GOT3 (cell line): ENCODE results near the gene UPF1.

ENCODE experiments used
- DNase-seq: peaks from one replicate; lab custom pipeline; 2025; ENCODE audit warnings: mixed read lengths; lab: John Stamatoyannopoulos, UW

The UPF1 gene

GRCh38 chr19:18831524-18832305 is at the start of gene UPF1:
Gene UPF1, plus strand, starts transcription at chr19:18831959. Its CDS starts 251 bp downstream, at chr19:18832210.
- DNase-seq = peak; percentile 74

GRCh38 chr19:18782559-18783225 is 49.1 kb upstream of the UPF1 start:
- no peak for DNase-seq

- DNase-seq = no peak
Observed at GRCh38 chr19:18783958-18784785, 47.6 kb upstream of the UPF1 start.

- DNase-seq = no peak
Observed at GRCh38 chr19:18784786-18785120, 47.0 kb upstream of the UPF1 start.

GRCh38 chr19:18785179-18786124 is 46.3 kb upstream of the UPF1 start:
- DNase-seq = no peak

DNA sequence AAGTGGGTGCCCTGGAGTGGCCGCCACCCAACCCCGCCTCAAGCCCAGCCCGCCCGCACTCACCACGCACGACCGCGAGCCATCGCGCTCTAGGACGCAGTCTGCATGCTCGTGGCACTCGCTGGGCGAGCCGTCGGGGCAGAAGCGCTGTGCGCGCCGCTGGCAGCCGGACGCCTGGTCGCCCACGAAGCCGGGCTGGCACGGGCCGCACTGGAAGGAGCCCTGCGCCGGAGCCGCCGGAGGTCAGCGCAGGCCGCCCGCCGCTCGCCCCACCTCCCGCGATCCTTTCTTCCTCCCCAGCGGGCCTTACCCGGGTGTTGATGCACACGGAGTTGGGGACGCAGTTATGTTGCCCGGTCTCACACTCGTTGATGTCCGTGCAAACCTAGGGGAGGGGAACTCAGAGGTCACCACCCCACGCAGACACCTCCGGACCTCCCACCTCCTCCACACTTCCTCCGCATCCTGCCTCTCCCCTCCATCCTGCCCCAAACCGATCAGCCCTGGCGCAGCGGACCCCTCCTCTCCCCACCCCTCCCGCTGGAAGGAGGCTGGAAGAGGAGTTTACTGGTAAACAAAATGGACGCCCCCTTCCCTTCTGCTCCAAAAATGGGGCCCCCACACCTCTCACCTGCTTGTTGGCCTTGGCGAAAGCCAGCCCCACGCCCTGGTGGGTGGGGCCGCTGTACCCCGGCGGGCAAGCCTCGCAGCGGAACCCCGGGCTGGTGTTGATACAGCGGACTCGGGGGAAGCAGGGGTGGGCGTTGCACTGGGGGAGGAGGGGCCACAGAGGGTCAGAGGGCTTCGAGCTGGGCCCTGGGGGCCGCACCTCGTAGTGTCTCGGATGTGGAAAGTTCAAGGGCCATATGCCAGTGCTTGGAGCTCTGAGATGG is 43.0 kb upstream of the UPF1 start:
- no peak for DNase-seq

GRCh38 chr19:18789422-18789869 is 42.3 kb upstream of the UPF1 start:
- DNase-seq = no peak

DNA sequence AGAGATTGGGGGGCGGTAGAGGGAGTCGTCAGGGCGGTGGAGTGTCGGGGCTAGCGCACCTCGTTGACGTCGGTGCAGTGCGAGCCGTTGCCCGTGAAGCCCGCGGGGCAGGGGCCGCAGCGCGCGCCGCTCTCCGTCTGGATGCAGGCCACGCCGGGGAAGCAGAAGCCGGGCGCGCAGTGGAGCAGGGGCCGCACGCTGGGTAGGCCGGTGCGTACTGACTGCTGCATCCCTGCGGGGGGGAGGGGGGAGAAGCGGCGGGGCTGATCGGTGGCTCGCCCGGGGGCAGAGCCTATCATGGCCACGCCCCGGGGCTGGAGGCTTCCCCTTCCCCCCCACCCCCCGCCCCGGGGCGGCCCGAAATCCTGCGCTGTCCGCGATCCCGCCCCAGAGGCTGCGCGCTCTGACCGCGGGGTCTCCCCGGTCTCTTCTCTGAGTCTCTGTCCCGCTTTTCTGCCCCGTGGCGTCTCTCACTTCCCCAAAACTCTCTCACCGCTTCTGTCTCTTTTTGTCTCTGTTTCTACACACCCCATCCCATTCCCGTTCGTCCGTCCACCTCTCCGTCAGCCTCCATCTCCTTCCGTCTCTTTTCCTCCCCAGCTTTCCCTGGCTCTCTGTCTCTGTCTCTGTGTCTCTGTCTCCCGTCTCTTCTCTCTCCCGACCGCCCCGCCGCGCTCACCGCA is 41.7 kb upstream of the UPF1 start:
- DNase-seq = no peak

DNA sequence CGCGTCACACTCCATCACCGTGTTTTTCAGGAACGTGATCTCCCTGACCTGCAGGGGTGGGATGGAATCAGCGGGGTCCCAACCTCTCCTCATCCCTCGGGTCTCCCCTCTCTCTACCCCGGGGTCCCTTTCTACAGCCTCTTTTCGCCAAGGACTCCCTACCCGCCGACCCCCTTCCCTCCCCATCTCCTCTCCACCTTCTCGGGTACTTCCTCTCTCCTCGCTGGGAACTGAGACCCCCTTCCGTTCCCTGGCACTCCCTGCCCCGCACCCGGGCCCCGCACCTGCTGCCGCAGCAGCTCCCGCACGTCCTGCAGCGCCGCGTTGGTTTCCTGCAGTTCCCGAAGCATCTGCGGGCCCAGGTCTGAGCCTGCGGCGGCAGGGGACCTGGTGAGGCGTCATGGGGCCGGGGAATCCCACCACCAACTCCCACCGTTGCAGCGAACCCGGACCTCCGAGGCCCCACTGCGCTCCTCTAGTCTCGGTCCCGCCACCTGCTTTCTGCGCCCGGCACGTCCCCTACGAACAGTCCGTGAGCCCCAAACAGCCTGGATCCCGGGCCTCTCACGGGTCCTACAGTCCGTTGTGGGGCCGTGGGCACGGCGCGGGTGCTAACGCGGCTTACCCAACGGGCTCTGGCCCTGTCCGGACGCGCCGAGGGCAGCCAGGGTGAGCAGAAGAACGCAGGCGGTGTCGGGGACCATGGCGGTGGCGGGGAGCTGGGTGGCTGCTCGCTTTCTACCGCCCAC is 41.0 kb upstream of the UPF1 start, which contains the start of gene COMP:
Gene COMP, minus strand, starts transcription at position 740 of the 749 bp plus-strand sequence. Its CDS starts 36 bp downstream, at position 704.
- no peak for DNase-seq

DNA sequence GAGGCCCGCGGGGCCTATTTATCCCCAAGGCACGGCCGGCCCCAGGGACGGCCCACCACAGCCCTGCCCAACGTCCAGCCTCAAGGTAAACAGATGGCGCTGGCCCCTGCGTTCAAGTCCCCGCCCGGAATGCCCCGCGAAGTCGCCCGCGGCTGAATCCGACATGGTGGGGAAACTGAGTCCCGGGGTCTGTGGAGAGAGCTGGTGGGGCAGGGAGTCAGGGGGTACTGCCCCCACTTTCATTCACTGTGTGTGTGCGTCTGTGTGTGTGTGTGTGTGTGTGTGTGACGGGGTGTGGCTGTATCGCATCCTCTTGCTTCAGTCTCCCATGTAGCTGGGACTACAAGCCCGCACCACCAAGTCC is 40.5 kb upstream of the UPF1 start:
- no peak for DNase-seq

GRCh38 chr19:18792661-18793060 is 39.1 kb upstream of the UPF1 start:
- DNase-seq = no peak

DNA sequence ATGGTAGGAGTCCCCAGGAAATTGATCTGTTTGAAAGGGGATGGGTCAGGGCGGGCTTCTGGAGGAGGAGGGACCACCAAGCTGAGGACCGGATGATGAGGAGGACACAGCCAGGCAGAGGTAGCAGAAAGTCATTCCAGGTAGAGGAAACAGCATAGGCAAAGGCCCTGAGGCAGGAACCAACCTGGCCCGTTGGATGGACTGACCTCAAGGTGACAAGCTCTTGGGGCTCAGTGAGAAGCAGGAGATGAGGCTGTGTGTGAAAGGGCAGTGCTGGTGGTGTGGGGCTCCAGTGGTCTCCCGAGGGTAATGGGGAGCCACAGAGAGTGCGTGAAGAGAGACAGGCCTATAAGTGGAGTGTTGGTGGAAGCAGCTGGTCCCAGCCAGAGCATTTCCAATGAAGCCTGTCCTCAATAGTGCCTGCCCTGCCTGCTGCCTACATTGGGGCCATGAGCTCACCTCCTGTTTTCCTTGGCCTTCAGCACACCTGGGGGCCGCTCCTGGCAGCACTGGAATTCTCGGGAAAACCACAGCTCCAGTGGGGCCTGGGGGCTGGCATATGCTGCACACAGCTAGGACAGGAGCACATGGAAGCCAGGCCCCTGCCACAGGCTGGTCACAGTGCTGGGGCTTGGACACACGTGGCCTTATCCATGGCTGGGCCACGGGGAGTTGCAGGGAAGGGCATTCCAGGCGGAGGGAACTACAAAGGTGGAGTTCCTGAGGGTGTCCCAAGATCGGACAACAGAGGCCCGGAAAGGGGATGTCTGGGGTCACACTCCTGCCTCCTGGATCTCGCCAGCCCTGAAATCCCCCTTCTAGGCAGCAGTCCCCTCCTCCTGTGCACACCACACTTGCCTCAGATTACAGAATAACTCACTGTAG is 38.4 kb upstream of the UPF1 start:
- no peak for DNase-seq

DNA sequence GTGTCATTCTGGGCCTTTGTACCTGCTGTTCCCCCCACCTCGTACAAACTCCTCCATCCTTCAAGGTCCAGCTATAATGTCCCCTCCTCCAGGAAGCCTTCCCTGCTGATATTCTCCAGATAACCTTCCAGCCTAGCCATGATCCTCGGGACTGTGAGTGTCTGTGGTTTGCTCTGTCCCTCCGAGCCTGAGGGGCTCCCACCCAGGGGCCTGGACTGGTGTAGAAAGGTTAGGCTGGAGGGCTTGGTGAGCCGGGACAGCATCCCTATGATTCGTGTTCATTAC is 37.8 kb upstream of the UPF1 start:
- no peak for DNase-seq

DNA sequence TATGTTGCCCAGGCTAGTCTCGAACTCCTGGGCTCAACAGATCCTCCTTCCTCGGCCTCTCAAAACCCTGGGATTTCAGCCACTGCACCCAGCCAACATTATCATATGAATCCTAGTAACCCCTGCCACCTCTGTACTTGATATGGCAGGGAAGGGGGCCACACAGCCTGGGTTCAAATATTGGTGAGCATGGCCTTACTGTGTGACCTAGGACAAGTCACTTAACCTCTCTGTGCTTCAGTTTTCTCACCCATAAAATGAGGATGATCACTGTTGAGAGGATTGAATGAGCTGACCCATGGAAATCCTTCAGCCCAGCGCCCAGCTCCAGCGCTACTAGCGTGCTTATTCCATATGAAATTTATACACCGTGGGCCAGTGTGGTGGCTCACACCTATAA is 37.1 kb upstream of the UPF1 start:
- DNase-seq = no peak

- no peak for DNase-seq
Observed at GRCh38 chr19:18795540-18795939, 36.2 kb upstream of the UPF1 start.

- no peak for DNase-seq
Observed at GRCh38 chr19:18796239-18796638, 35.5 kb upstream of the UPF1 start.

- DNase-seq = no peak
Observed at GRCh38 chr19:18798384-18799352, 33.1 kb upstream of the UPF1 start.
